NCI-H2081 treated with DMSO at 0.1 percent for 48 hours (cell line): ENCODE results near the gene MGAT1.
"Not testable (repeated sequence)": the region's sequence is repeated elsewhere in the genome, so short reads cannot be mapped to it uniquely, and the experiment has no call there.

Source experiments
- DNase-seq: peaks from one replicate; lab custom pipeline; 2025; lab: John Stamatoyannopoulos, UW

Gene MGAT1

DNA sequence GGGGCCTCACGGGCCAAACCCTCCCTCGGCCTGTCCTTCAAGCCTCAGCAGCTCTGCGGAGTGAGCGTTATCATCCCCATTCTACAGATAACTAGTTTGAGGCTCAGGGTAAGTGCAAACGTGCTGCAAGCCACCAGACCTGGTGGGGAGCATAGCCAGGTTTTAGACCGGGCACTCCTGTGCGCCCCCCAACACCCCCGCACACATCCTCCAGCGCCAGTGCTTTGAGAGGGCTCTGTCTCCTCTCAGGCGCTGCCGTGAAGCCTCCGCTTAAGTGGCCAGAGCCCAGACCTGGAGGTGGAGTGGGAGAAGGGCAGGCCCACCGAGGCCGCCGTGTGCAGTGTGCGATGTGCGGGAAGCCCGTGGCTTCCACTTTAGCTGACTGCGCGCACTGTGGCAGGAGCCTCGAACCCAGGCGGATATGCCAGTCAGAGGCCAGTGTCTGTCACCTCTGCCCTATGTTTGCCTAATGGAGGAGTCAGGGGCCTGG, 1.6 kb upstream of the MGAT1 start:
- no peak for DNase-seq

DNA sequence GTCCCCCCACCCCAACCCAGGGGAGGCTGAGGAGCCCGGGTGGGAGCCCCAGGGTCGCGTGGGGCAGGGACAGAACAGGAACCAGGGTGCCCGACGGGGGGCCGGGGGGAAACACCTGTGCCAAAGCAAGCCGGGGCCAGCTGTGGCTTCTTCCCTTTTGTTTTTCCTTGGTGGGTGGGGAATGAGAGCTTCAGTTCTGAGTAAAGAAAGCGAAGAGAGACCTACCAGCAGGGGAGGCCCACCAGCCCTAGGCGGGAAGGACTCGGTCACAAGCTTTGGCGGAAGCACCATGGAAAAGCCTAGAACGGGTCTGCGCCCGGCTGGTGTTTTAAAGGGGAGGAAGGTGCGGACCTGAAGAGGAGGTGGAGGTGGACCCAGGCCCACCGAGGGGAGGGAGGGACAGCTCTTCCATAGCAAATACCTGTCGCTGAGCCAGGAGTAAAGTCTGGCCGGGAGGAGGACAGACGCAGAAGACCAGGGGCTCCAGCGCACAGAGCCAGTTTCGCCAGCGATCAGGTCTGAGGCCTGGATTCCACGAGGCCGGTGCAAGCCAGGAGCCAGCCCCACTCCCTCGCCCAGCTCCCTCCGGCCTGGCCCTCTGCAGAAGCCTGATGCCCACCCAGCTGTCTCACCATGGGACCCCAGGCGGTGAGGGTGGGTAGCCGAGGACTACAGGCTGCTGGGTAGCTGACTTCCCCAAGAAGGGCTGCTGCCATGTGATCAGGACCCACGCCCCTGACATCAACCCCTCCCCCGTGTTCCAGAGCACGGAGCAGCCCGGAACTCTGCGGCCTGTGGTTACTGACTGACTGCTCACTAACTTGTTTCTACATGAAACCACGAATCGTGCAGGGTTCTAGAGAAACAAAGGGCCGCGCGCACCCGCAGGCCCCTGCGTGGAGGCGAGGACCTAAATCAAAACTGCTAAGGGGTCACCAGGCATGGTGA, 849 bp upstream of the MGAT1 start:
- DNase-seq = no peak

DNA sequence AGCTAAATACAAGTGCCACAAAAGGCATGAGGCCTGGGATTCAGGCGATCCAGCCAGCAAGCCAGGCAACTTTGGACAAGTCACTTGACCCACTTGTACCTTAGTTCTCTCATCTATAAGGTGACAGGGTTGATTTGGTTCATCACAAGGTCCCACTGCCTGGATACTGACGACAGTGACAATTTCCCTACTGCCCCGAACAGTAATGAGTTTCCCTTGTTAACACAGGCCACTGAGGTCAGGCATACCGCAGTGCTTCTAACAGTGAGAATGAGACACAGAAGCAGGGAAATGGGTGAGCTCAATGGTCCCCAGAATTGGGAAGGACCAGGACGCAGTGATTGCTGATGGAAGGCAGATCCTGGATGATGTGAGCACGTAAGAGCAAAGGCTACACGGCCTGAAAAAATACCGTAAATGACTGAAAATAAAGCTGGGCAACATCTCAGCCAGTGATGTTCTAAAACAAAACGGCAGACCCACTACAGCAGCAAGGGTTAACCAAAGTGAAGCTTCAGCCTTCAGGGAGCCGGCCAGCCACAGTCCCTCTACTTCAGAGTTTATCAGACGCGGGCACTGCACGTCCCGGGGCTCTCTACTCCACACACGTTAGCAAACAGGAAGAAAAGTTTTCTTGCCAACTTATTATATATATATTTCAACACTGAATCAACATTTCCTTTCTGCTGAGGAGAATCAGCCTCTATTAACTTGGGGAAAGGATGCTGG, 846 bp downstream of the MGAT1 start:
- DNase-seq = no peak

DNA sequence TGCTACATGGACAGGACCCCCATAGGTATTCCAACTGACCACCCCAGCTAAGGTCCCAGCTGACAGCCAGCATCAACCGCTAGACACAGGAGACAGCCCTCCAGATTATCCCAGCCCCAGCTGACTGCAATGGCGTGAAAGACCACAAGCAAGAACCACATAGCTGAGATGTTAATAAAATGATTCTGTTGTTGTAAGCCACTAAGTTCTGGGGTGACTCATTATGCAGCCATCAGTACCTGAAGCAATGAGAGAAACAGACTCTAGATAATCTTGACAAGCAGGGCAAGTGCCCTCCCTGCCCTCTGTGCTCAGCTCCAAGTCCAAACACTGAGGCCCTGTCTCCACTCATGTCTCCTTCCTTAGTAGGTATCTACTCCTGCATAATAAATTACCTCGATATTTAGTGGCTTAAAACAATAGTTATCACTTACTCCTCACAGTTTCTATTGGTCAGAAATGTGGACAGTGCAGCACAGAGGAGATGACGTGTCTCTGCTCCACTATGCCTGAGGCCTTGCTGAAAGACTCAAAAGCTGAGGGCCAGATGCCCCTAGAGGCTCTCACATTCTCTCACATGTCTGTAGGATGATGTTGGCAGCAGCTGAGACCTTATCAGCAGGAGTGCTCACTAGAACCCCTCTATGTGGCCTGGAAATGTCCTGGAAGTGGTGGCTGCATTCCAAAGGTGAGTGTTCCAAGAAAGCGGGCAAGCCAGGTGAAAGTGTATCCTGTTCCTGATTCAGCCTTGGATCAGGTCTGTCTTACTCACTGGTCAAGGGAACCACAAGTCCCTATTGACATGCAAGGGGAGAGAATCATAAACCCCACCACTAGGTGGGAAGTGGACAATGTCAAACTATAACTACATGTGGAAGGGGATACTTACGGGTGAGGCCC, 2.5 kb downstream of the MGAT1 start:
- DNase-seq = no peak

DNA sequence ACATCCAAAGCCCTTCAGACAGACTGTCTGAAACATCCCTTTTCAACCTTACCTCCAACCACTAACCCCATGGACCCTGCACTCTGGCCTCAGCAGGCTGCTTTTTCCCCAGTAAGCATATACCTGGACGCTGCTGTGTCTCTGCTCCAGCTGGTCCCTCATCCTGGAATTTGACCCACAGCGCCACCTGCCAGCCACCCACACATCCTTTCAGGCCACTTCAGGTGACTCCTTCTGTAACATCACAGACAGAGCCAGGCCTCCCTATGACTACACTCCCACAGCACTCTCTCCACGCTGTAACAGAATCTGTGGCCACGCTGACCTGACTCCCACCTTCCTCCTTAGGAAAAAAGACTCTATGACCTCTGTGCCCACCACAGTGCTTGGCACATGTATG, 3.4 kb downstream of the MGAT1 start:
- DNase-seq = no peak

DNA sequence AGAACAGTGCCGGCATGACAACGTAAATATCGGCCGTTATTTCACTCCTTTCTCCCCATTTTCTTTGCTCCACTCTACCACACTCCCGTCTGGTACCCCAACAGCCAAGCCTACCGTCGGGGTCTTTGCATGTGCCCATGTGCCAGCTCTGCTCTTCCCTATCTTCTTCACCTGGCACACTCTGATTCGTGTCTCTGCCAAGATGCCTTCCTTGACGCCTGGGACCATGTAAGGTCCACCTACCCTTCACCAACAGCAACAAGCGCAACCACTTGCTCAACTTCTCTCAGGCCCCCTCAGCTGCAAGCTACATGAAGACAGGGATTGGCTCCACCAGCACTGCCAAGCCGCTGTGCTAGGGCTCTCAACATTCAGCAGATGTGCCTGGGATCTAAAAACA, 4.4 kb downstream of the MGAT1 start:
- DNase-seq = no peak

DNA sequence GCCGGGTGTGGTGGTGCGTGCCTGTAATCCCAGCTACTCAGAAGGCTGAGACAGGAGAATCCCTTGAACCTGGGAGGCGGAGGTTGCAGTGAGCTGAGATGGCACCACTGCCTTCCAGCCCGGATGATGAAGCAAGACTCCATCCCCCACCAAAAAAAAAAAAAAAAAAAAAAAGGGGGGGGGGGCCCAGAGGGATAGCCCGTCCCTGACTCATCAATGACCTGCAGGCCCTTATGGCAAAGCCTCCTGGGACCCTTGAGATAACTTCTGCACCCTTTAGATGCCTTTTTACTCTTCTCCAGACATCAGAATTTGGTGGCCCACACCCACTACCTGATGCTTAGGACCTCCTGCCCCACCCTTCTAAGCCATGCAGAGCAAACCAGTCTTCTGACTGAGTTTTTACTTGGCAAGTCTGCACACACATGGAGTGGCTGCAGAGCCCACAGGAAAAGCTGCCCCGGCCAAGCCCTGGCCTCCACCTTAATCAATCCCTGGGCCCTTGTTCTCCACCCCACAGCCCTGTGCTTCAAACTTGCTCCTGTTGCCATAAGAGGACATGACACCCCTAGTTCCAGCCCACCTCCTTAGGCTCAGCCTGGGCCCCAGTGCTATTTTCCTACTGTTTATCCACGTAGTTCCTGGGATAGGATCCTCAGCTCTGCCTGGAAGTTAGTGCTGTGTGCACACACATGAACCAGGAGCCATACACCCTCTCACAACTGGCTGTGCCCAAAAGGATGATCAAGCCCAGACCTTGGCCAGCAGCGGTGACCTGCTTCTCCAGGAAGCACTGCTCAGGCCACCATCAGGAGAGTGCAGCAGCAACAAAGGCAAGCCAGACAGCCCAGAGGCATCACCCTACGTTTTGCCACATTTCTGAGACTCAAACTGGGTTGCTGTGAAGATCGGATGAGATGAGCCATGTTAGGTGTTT, 5.1 kb downstream of the MGAT1 start:
- DNase-seq = no peak

DNA sequence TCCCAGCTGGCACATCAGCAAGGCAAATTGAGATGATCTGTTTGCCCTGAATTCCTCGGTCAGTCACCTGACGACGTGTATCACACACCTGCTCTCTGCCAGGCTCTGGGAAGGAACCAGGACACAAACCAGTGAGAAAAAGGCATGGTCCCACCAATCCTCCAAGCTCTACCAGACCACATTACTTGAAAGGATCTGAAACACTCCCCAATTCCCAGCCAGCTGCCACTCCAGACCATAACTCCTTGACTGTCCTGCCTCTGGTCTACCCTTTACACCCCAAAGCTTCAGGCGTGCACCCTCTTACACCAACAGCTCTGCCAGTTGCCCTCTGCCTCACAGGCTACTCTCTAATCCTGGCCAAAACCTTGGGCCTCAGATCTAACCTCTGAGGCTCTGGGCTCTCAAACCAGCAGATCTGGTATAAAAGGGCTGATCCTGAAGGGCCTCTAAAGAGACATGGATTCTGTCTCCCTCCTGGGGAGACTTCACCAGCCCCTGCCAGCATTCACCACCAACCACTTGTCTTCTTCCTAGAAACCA, 6.8 kb downstream of the MGAT1 start:
- DNase-seq = no peak

DNA sequence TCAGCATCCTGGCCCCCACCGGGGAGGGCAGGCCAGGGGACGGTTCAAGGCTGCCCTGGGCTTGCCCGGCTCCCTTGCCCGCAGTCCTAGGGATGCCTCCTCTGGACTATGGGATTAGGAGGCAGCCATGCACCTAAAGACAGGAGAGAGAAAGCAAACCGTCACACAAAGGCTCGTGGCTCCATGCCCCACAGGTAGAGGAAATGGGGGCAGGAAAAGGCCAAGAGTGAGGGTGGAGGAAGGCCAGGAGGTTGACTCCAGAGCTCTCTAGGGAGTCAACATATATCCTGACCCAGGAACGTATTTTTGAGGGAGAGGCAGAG, 9.7 kb downstream of the MGAT1 start:
- no peak for DNase-seq

DNA sequence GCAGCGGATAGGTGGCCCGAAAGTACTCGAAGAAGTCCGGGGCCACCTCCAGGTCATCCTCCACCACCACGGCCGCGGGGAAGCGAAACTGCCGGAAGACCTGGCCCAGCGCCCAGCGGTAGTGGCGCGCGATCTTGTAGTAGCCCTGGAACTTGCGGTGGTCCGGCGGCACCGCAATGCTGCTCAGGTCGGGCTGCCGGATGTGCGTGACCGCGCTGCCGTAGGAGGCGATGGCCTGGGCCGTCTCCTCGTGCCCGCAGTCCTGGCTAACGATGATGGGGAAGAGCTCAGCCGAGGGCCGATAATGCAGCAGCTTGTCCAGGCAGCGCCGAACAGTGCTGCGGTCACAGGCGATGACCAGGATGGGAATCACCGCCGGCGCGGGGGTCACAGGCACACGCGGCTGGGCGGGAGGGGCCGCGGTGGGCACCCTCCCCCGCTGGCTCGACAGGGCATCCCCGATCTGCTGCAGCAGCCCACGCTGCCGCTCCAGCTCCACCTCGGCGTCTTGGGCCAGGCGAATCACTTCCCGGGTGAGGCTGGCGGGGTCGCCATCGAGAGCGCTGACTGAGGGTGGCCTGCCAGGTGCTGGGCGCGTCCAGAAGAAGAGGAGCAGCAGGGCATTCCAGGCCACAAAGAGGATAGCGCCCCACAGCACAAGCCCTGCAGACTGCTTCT, 10.2 kb downstream of the MGAT1 start:
- no peak for DNase-seq

DNA sequence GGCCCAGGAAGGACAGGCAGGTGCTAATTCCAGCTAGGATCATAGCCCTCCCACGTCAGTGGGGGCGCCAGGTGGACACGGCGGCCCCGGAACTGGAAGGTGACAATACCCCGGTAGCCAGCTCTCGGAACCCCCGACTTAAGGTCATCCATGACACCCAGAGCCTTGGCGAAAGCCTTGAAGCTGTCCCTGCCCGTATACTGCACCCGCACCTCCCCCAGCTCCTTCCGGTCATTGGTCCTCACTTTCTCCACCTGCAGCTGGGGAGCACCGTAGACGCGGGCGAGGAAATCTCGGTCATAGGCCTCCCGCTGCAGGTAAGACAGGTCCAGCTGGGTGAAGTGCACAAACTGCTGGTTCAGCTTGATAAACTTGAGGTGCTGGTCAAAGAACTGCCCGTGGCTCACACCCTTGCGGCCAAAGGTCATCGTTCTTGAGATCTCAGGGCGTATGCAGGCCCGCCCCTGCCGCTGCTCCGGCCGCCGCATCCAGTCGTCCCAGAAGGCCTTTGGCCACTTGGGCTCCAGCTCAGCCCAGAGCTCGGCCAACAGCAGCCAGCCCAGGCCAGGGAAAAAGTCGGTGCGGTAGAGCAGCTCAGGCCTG, 10.9 kb downstream of the MGAT1 start:
- no peak for DNase-seq

DNA sequence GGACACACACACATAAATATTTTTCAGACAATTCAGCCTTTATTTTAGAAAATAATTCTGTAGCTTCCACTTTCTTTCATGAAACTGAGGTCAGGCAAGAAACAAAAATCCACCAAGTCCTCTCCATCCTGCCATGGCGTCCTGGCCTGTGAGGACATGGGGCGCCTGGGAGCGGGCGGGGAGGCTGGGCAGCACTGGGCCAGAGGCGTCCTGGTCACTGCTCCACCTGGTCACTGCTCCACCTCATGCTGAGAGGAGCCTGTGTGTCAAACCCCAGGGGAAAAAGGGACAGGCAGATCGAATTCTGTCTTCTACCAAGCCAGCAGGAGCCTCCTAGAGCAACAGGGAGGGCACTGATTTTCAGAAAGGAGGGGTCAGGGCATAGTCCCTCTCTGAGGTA, 12.1 kb downstream of the MGAT1 start:
- DNase-seq = no peak

DNA sequence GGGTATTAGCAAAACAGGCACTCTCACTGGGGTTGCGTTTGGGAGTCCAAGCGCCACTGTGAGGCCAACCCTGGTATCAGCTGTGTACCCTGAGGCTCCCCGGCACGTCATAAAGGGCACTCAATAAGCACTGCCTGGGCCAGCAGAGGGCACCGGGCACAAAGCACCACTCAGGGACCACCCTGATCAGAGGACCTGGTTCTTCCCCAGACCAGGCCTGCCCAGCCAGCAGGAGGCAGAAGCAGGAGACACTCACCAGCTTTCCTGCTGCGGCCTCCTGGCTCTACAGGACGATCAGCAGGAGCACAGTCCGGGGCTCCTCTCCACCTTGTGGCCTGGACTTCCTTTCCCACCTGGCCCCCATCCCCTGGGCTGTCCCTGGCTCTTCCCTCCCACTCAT, 12.6 kb downstream of the MGAT1 start:
- no peak for DNase-seq

DNA sequence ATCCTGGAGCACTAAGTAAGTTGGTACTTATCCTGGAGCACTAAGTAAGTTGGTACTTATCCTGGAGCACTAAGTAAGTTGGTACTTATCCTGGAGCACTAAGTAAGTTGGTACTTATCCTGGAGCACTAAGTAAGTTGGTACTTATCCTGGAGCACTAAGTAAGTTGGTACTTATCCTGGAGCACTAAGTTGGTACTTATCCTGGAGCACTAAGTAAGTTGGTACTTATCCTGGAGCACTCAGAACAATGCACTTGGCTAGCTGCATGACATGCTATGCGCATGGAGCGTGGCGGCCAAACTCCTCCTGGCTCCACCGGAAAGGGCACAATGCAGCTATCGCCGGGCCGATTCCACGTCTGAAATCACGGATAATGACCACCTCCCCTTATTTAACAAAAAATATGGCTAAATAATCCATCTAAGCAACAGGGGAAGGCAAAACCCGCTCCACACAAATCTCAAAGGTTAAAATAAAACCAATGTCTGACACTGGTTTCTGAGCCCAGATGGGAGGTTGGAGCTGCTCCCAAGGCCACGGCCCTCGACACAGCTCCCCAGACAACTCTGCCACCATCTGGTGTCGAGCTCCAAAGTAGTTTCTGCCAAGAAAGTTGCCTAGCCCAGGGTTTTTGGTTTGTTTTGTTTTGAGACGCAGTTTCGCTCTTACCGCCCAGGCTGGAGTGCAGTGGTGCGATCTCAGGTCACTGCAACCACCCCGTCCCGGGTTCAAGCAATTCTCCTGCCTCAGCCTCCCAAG, 13.8 kb downstream of the MGAT1 start:
- not testable (repeated sequence) for DNase-seq

DNA sequence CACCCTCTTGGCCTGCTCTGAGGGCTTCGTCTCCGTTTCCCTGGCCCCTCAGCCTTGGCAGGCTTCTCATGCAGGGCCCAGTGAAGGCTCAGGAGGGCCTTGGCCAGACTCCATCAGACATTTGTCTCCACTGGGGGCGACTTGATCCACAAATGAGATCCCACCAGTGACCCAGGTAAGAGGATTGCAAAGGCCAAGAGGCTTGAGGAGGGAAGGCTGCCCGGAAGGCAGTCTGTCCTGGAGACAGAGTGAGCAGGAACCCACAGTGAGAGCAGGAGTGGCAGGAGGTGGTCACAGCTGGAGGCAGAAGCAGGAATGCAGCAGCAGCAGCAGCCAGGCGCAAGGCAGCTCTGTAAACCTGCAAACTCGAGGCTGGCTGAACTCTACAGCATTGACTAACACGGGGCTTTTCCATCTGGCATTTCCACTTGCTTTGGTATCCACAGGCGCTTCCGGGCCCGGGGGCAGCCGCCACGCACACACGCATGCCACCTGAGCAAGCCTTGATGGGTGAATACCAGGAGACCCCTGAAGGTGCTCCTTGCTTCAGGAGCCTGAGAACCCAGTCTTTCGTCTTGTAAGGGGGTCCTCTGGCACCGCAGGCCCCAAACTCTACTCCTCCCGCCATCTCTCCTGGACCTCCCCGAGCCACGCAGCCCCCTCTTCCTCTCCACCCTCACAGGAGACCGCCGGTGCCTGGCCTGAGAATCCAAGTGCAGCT, 14.7 kb downstream of the MGAT1 start:
- DNase-seq = no peak

DNA sequence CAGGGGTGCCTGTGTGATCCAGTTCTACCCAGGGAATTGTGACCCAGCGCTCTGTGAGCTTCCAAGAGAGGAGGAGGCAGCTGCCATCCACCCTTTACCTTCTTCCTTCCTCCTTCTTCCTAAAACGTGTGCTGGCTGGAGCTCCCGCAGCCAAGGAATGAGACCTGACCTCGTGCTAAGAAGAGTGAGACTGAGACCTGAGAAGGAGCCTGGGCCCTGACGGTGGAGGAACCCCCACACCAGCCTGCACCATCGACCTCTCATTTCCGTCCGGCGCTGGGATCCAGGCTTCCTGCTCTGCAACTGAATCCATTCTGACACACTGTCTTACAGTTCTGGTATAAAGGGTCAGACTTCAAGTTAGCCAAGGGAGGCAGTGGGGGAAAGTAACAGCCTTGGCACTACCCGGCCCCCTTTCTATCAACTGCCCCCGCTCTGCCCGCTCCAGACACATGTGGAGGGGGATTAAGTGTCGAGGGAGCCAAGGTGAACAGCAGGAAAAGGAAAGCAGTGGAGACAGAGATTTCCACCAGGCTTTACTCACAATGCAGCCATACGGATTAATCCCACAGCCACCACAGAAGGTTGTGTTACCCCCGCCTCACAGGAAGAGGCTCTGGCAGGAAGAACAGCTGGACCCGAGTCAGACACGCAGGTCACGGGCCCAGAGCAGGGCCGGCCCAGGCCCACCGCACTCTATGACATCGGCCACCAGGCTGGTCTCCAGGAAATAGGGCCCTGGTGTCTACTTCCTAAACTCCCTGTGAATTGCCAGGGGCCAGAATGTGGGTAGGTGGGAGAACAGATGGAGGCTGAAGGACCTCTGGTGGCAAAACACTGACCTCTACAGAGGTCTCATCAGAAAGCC, 15.8 kb downstream of the MGAT1 start:
- no peak for DNase-seq

DNA sequence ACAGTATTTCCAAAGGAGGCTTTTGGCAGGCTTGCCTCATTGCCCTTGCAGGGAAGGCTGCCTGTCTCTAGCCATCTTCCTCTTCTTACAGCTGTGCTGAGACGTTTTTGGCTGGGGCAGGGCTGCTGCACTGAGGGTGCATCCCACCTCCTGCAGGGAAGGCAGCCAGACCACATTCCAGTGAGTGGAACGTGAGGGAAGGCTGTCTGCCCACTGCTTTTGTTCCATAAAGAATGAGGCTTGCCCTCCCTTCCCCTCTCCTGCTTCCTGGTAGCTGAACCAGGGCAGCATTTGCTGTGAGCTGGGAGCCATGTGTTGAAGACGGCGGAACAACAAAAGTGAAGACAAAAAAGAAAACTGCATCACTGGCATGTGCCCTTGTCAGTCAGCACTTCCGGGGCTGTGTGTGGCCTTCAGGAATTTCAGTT, 16.8 kb downstream of the MGAT1 start:
- no peak for DNase-seq
